Caco-2 (cell line): ENCODE data around the gene GPANK1. TPM values are rescaled to one million over a fixed set of nuclear protein-coding genes. Genes with fewer than 3 reads are reported as not detected.

ENCODE experiments used
- BruUV-seq: library from RNA; stranded (reverse); fragments of 400-500 nt; replicated peaks from 2 replicates; lab custom pipeline; 2021; lab: Mats Ljungman, UMichigan
- CTCF ChIA-PET: fragments of 300-600 bp; sonication (Branson Sonifier 250); formaldehyde crosslinking; loops from one replicate; lab custom pipeline; 2022; ENCODE audit warnings: antibody characterized with exemption; lab: Charles Lee
- POLR2A ChIA-PET: fragments of 300-600 bp; sonication (Branson Sonifier 250); formaldehyde crosslinking; loops from one replicate; lab custom pipeline; 2022; ENCODE audit warnings: antibody characterized with exemption; lab: Charles Lee
- DNase-seq, 2 experiments: peaks; one replicate each; pipeline versions ENCODE4 v3.0.0 to v3.0.0-alpha.2; 2020 to 2022
- H3K27me3 ChIP-seq: replicated peaks from 2 replicates; pipeline ENCODE4 v1.6.0; 2011; ENCODE audit warnings: low read length; ENCODE audit not compliant: control insufficient read depth, insufficient read depth
- H3K36me3 ChIP-seq: 2 replicates; pipeline ENCODE4 v1.5.1; 2011; ENCODE audit warnings: low read length; ENCODE audit not compliant: control insufficient read depth, insufficient read depth
- H3K4me1 ChIP-seq: fragments of 250-450 bp; sonication (Bioruptor Pico); 2 replicates; pipeline ENCODE4 v1.5.1; 2020; ENCODE audit warnings: mild to moderate bottlenecking
- H3K4me3 ChIP-seq: 2 replicates; pipeline ENCODE4 v1.5.1; 2011; ENCODE audit warnings: low read depth, mild to moderate bottlenecking, control low read depth, low read length
- H3K9me3 ChIP-seq: fragments of 250-450 bp; sonication (Bioruptor Pico); 2 replicates; pipeline ENCODE4 v1.5.1; 2020; ENCODE audit warnings: mild to moderate bottlenecking, moderate library complexity
- H3K27ac Mint-ChIP-seq: one replicate; pipeline ENCODE4 v1.8.0; 2022; ENCODE audit warnings: mixed read lengths; ENCODE audit not compliant: unreplicated experiment
- H3K27me3 Mint-ChIP-seq: one replicate; pipeline ENCODE4 v1.8.0; 2022; ENCODE audit warnings: mixed read lengths; ENCODE audit not compliant: insufficient read depth, unreplicated experiment
- H3K36me3 Mint-ChIP-seq: one replicate; pipeline ENCODE4 v1.8.0; 2022; ENCODE audit warnings: mild to moderate bottlenecking, mixed read lengths; ENCODE audit not compliant: insufficient read depth, unreplicated experiment
- H3K4me1 Mint-ChIP-seq: one replicate; pipeline ENCODE4 v1.8.0; 2022; ENCODE audit warnings: low read depth, mixed read lengths; ENCODE audit not compliant: unreplicated experiment
- H3K4me3 Mint-ChIP-seq: one replicate; pipeline ENCODE4 v1.8.0; 2022; ENCODE audit warnings: mild to moderate bottlenecking, moderate library complexity, mixed read lengths; ENCODE audit not compliant: unreplicated experiment
- H3K9me3 Mint-ChIP-seq: one replicate; pipeline ENCODE4 v1.8.0; 2022; ENCODE audit warnings: mixed read lengths; ENCODE audit not compliant: unreplicated experiment
- CTCF ChIP-seq, 2 experiments: fragments of 200-600 bp in 1 of 2; IDR thresholded peaks; 1 replicate in 1 of 2; 2 replicates in 1 of 2; pipeline versions ENCODE4 v1.5.1 to v1.8.0; 2011 to 2022; ENCODE audit warnings: antibody characterized with exemption in 1 of 2, control low read depth in 1 of 2, inconsistent platforms in 1 of 2, low read depth in 1 of 2, low read length in 1 of 2, mild to moderate bottlenecking in 1 of 2, moderate library complexity in 1 of 2; ENCODE audit not compliant: insufficient read depth in 1 of 2, severe bottlenecking in 1 of 2, unreplicated experiment in 1 of 2
- intact Hi-C: fragments of 100-400 bp; cut with micrococcal nuclease; formaldehyde crosslinking; loops from one replicate; pipeline ENCODE4 v1.10.0; 2022; ENCODE audit not compliant: unreplicated experiment
- total RNA-seq: library from RNA; stranded (reverse); gene quantifications from 2 replicates; pipeline ENCODE4 v1.2.3, GENCODE V29; 2022

Gene GPANK1
- total RNA-seq, 1 experiment from 2014 or later, result 20.3 TPM

GRCh38 chr6:31691564-31692108 lies 26.8 kb upstream of the GPANK1 start:
- H3K27me3 ChIP-seq, result no peaks in the 10 kb centered on the region
- POLR2A ChIA-PET, result interaction anchor here (1.1 to 2.0 kb wide), 5 partner anchors 11 to 136 kb away, joined by 3 to 9 read pairs (median 4); partner anchors contain the start of genes ABHD16A, C6orf47, HSPA1A and HSPA1B
- no TSS peak for BruUV-seq
- H3K4me3 ChIP-seq, result no peak overlapping the region
- Mint-ChIP-seq H3K27me3 (no peaks in the 10 kb centered on the region), H3K4me1 (peaks cover 27% of the 10 kb centered on the region), H3K4me3 (peak overlapping the region; percentile 74), H3K9me3 (no peaks in the 10 kb centered on the region), H3K27ac (peak overlapping the region; percentile 94), H3K36me3 (peaks cover 58% of the 10 kb centered on the region)
- no peak for TF ChIP-seq CTCF (IDR thresholded peaks at IDR 0.05; ENCODE audit: insufficient read depth in 1 of 2, low read depth in 1 of 2, low read length in 1 of 2, severe bottlenecking in 1 of 2, unreplicated experiment in 1 of 2)
- intact Hi-C loops, result no loop called here
- H3K9me3 ChIP-seq, result no peaks in the 10 kb centered on the region
- peaks cover 6% of the 10 kb centered on the region for H3K36me3 ChIP-seq
- no peak for DNase-seq
- CTCF ChIA-PET, result interaction anchor here (0.6 kb wide), 1 partner anchor 9 kb away, joined by 3 read pairs; no protein-coding TSS in a partner anchor
- peaks cover 34% of the 10 kb centered on the region for H3K4me1 ChIP-seq

- no peaks in the 10 kb centered on the region for H3K9me3 ChIP-seq
- ChIA-PET POLR2A (interaction anchor here (0.6 to 2.0 kb wide), 10 partner anchors 11 to 230 kb away, joined by 3 to 9 read pairs (median 4); partner anchors contain the start of genes ABHD16A, C6orf47, DDAH2 and HSPA1A), CTCF (interaction anchor here (0.6 to 1.3 kb wide), 4 partner anchors 9 to 124 kb away, joined by 3 to 4 read pairs (median 4); partner anchors contain the start of genes HSPA1A, HSPA1L and LY6G5C)
- H3K4me3 ChIP-seq, result no peak overlapping the region
- Mint-ChIP-seq H3K36me3 (peaks cover 57% of the 10 kb centered on the region), H3K4me3 (peak overlapping the region; percentile 74), H3K4me1 (peaks cover 23% of the 10 kb centered on the region), H3K9me3 (no peaks in the 10 kb centered on the region), H3K27me3 (no peaks in the 10 kb centered on the region), H3K27ac (peak overlapping the region; percentile 94)
- intact Hi-C loops, result no loop called here
- no peak for TF ChIP-seq CTCF (IDR thresholded peaks at IDR 0.05; ENCODE audit: insufficient read depth in 1 of 2, low read depth in 1 of 2, low read length in 1 of 2, severe bottlenecking in 1 of 2, unreplicated experiment in 1 of 2)
- H3K27me3 ChIP-seq, result no peaks in the 10 kb centered on the region
- DNase-seq, result no peak
- no TSS peak for BruUV-seq
- peaks cover 34% of the 10 kb centered on the region for H3K4me1 ChIP-seq
- H3K36me3 ChIP-seq, result peaks cover 6% of the 10 kb centered on the region
Measured at GRCh38 chr6:31691078-31691463, 26.3 kb upstream of the GPANK1 start.

- H3K27me3 ChIP-seq, result no peaks in the 10 kb centered on the region
- peak; percentile 82 to 91 for DNase-seq
- TF ChIP-seq CTCF (IDR thresholded peaks at IDR 0.05; ENCODE audit: insufficient read depth in 1 of 2, low read depth in 1 of 2, low read length in 1 of 2, severe bottlenecking in 1 of 2, unreplicated experiment in 1 of 2), result no peak
- no peaks in the 10 kb centered on the region for H3K9me3 ChIP-seq
- H3K9me3 Mint-ChIP-seq, result no peaks in the 10 kb centered on the region
- H3K27ac Mint-ChIP-seq, result peak overlapping the region; percentile 94
- ChIA-PET CTCF (interaction anchor here (0.9 to 1.3 kb wide), 5 partner anchors 9 to 124 kb away, joined by 3 to 4 read pairs (median 4); partner anchors contain the start of genes DDAH2, HSPA1A, HSPA1L and LY6G5C), POLR2A (interaction anchor here (0.5 to 2.0 kb wide), 16 partner anchors 12 to 231 kb away, joined by 3 to 9 read pairs (median 4); partner anchors contain the start of genes ABHD16A, C6orf47, DDAH2 and HSPA1A)
- peaks cover 6% of the 10 kb centered on the region for H3K36me3 ChIP-seq
- H3K4me3 ChIP-seq, result 0 out of 2 replicates have a peak overlapping the region, but pooled peaks have one; percentile 7
- H3K27me3 Mint-ChIP-seq, result no peaks in the 10 kb centered on the region
- peaks cover 23% of the 10 kb centered on the region for H3K4me1 Mint-ChIP-seq
- TSS peak; percentile 99 for BruUV-seq
- peaks cover 34% of the 10 kb centered on the region for H3K4me1 ChIP-seq
- H3K36me3 Mint-ChIP-seq, result peaks cover 56% of the 10 kb centered on the region
- intact Hi-C loops, result no loop called here
- H3K4me3 Mint-ChIP-seq, result peak overlapping the region; percentile 74
Measured at GRCh38 chr6:31690231-31691077, 25.7 kb upstream of the GPANK1 start.
